Left ventricle myocardium superior (tissue), 1 donor: ENCODE data around the gene NPVF. TPM values are rescaled to one million over a fixed set of nuclear protein-coding genes. Genes with fewer than 3 reads are reported as not detected.

Source experiments
- ATAC-seq: fragments of 200-7000 bp; cut with Tn5 transposase; one replicate; pipeline ENCODE4 v1.9.1; 2020; ENCODE audit warnings: mild to moderate bottlenecking, moderate library complexity
- DNase-seq: peaks from one replicate; pipeline ENCODE4 v3.0.0-alpha.2; 2020
- intact Hi-C: fragments of 100-400 bp; cut with micrococcal nuclease; formaldehyde crosslinking; loops from one replicate; pipeline ENCODE4 v1.11.0; 2022
- total RNA-seq: library from RNA; stranded (reverse); fragmentation: NEBNext Ultra II Directional; extraction: Animal tissue kit (Norgen Biotek cat#: 25700); gene quantifications from one replicate; pipeline ENCODE4 v1.2.1, GENCODE V29; 2021
- donor health status: DM: no; HTN: yes; CAD: no; lungs with severe emphysema.

Gene NPVF
- total RNA-seq, 1 donor from 2014 or later = not detected

GRCh38 chr7:25239888-25240287 lies 11.6 kb upstream of the NPVF start:
- no peak for ATAC-seq
- DNase-seq = no peak
- intact Hi-C loops = no loop called here

DNA sequence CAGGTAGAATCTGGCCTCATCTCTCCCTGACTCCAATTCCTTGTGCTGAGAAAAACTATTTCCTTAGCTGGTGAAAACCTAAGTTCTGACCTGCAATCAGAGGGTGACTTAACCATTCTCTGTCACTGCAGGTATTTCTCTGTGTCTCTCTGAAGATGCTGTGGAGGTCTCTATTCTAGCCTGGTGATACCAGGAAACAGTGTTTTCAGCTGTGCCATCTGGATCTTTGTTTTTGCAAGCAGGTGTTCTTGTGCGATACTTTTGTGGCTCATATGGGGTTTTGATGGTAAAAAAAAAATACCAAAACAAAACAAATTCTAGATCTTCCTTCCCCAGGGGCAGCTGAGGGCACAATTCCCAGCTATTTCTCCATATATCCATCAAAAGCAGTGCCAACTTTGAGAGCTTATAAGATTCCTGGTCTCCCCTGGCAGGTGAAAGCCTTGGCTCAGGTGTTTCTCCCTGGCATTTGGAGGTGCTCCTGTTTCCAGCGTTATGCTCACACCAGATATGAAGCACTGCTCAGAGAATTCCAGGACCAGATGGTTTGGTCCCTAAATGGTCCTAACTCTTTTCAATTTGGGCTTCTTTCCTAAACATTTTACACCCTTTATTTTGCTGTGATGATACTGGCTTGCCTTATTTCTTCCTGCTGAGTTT lies 9.9 kb upstream of the NPVF start:
- DNase-seq (no peak), ATAC-seq (no peak)
- intact Hi-C loops = no loop called here

DNA sequence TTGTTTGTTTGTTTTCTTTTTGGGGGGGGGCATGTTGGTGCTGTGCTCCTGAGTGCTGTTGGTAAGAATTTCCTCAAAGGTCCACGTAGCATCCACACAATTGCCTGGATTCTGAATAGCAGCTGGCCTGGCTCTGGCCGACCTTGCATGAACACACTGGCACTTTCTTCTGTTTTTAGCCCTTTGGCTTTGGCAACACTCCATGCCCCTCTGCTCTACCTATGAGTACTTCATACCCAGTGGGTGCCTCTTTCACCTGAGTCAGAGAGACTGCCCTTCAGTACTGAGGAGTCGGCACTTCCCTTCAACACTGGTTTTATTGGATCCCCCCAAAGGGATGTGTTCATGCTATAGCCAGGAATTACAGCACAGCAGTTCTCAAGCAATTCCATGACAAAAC lies 7.2 kb upstream of the NPVF start:
- DNase-seq = no peak
- intact Hi-C loops = no loop called here
- ATAC-seq = no peak

DNA sequence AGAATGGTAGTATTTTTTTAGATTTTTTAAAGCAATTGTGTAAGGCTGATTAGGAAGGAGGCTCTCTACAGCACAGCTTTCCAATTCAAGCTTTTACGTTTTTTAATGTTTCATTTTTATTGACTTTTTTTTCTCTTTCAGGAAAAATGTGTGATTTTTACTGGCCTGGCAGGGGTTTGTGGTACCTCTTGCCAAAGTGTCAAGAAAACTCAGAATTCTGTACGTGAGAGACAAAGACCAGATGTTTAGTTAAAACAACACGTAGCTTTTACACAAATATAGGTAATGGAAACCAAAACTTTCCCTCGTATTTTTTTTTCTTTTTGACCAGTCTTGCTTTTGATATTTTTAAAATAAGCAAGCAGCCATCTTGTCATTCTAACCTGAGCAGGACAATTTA lies 6.0 kb upstream of the NPVF start:
- DNase-seq (no peak), ATAC-seq (no peak)
- intact Hi-C loops = no loop called here

DNA sequence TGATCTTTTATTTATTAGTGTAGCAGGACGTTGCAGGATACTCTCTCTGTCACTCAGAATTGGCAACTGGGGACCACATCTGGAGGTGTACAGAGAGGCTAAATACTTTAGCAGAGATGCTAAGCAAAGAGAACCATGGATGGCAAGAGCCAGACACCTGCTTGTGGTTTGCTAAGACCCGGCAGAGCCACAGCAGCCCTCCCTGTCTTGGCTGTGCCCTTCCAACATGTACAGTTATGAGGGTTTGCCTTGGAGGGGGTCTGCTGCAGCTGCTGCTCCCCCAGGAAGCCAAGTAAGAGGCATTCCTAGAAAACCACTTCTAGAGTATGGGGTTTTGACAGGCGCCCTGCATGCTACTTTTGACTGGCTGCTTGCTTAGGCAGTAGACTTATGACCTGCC lies 5.1 kb downstream of the NPVF start:
- DNase-seq (no peak), ATAC-seq (no peak)
- intact Hi-C loops = no loop called here

GRCh38 chr7:25222666-25223065 lies 5.6 kb downstream of the NPVF start:
- intact Hi-C loops = no loop called here
- ATAC-seq (no peak), DNase-seq (no peak)

DNA sequence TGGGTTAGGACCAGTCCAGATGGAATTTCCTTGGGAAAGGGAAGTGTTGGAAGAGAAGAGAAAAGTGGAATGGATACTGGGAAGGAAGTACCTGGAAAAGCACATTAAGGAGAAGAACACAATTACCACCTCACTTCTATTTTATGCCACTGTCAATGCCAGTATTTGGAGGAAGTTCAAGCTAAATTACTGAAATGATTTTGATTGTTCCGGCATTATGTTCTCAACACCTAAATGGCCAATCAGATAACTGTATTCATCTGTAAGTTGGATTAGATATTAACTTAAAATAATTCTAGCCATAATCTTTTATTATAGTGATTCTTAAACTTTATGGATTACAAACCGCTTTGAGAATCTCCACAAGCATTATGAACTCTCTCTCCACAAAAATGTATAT lies 7.3 kb downstream of the NPVF start:
- intact Hi-C loops = no loop called here
- no peak for ATAC-seq
- no peak for DNase-seq

DNA sequence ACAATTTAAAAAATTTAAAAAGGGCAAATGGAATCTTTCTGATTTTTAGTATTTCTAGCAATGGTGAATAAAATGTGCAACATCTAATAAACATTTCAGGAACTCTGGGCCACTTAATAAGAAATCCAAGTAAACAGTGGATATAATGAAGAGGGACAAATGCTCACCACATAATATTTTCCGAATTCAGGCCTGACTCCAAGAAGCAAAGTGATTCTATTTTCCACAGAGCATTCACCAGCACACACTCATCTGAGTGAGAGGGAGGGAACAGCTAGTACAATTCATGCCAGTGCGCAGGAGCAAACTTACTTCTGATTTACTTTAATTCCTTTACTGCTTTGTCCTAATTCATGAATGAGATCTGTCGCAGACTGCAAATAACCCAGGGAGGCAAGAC lies 10.1 kb downstream of the NPVF start:
- intact Hi-C loops = no loop called here
- DNase-seq (no peak), ATAC-seq (no peak)

DNA sequence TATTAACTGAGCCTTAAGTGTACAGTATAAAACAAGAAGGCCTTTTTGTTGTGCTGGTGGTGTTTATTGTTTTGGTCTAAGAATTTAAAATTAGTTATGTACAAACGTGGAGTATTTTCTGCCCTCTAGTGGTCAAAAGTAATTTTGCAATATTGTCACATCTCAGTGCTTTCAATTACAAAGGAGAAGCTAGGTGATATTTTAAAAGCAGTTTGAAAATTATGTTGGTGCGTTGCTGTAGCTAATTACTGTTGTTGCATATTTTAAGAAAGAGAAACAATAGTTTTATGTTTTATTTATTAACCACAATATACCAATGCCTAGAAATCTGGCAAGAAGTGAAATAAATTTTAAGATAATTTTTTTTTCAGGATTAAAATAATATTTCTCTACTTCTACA lies 11.4 kb downstream of the NPVF start:
- DNase-seq = no peak
- intact Hi-C loops = no loop called here
- no peak for ATAC-seq

DNA sequence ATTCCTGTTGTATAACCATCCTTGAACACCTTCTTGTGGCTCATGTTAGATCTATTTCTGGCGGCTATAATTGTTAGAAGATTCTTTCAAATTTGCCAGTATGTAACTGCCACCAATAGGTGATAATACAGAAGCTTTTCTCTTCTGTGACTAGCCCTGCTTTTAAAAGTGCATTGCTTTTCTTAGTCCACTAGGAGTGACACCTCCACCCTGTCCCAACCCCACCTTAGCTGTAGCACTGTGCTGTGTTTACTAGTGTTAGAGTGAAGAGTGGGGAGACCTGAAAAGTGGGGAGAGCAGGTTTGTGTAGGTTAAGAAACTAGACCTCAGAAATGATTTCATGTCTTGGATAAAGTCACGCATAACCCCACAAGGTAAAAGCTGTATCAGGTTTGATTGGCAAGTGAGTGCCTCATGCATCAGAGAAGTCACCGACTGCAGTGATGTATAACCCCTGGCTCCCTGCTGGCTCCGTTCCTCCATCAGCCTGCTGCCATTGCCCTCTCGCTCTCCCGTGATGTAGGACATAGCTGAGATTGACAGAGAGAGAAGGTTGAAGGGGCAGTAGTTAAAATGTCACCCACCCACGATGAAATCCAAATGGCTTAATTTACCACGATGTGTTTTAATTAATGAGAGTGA lies 12.5 kb downstream of the NPVF start:
- ATAC-seq (no peak), DNase-seq (no peak)
- intact Hi-C loops = no loop called here

- no peak for ATAC-seq
Measured at GRCh38 chr7:25208525-25209221, 19.6 kb downstream of the NPVF start.

GRCh38 chr7:25207887-25208286 lies 20.4 kb downstream of the NPVF start:
- ATAC-seq = no peak
- intact Hi-C loops = no loop called here
- DNase-seq = no peak

More at GRCh38 chr7:25208525-25209221, 19.6 kb downstream of the NPVF start:
- intact Hi-C loops = no loop called here
- DNase-seq = no peak

GRCh38 chr7:25206765-25207164 lies 21.5 kb downstream of the NPVF start:
- DNase-seq (no peak), ATAC-seq (no peak)
- intact Hi-C loops = no loop called here

- intact Hi-C loops = no loop called here
- DNase-seq (no peak), ATAC-seq (no peak)
Measured at GRCh38 chr7:25196132-25196896, 32.0 kb downstream of the NPVF start.

DNA sequence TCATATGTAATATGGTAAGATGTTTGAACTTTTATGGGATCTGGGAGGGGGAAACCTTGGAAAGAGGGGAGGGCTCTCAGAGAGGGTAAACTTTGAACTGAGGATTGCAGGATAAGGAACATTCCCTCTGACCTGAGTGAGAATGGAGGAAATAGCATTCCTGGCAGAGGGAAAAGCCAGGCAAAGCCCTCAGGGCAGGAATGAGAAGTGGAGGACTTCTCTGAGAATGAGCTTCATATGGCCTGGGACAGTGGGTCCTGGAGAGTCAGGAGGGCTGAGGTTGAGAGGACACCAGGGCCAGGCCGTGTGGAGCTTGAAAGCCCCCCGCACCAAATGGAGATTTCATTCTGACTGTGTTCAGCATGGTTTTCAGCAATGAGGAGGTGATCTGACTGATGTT lies 34.2 kb downstream of the NPVF start:
- ATAC-seq = no peak
- intact Hi-C loops = no loop called here
- no peak for DNase-seq

DNA sequence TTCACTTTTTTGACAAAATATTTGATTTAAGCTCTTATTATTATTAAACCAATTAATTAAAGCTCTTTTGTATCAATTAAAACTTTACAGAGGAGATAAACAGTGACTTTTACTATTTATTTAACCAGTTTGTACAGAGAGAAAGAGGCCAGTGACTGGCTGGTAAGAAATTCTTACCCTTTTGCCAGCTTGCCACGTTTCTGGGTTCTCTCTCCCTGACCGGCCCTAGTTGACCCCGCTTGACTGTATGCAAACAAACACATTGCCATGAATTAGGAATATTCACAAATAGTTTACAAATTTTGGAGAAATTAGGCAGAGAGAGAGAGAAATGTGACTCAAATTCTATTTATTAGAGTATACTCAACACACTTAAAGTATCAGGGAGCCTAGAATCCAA lies 36.2 kb downstream of the NPVF start:
- ATAC-seq (no peak), DNase-seq (no peak)
- intact Hi-C loops = no loop called here

DNA sequence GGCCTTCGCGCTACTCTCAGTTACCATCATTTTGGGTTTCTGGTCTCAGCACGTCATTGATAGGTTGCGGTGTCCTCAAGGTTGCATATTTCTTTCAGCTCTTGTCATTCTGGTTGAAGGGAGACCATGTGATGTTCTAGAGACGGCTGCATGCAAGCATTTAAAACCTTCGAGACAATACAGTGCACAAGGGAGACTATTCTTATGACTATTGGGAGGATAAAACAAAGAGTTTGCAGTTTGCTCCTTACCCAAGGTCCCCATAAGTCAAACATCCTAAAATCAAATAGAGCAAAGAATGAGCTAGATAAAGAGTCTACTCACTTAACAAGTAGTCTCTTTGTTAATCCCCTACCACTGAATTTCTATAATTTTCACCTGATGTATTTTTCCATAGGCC lies 39.1 kb downstream of the NPVF start:
- ATAC-seq (no peak), DNase-seq (no peak)
- intact Hi-C loops = no loop called here

- DNase-seq (no peak), ATAC-seq (no peak)
- intact Hi-C loops = no loop called here
Measured at GRCh38 chr7:25187932-25188331, 40.4 kb downstream of the NPVF start.

- DNase-seq (no peak), ATAC-seq (no peak)
- intact Hi-C loops = no loop called here
Measured at GRCh38 chr7:25186436-25186835, 41.9 kb downstream of the NPVF start.

DNA sequence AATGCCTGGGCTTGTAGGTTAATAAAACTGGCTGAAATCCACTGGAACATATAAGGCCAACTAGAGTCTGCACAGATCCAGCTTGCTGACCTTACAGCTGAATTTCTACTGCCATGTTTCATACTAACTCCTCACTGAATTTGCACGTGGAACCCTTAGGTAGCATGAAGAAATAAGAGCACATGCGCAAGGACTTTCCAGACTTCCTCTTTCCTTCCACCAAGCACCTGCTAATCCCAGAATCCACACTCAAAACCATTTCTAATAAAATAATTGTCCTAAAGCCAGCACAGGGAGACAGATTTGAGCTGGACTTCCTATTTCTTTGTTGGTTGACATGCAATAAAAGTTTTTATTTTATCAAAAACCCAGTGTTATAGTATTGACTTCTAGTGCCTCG lies 46.8 kb downstream of the NPVF start:
- intact Hi-C loops = no loop called here
- ATAC-seq (no peak), DNase-seq (no peak)
